ENCODE measurements around the gene TIAM2.
"Not testable (repeated sequence)": the region's sequence is repeated elsewhere in the genome, so short reads cannot be mapped to it uniquely, and the experiment has no call there.

The TIAM2 gene

DNA sequence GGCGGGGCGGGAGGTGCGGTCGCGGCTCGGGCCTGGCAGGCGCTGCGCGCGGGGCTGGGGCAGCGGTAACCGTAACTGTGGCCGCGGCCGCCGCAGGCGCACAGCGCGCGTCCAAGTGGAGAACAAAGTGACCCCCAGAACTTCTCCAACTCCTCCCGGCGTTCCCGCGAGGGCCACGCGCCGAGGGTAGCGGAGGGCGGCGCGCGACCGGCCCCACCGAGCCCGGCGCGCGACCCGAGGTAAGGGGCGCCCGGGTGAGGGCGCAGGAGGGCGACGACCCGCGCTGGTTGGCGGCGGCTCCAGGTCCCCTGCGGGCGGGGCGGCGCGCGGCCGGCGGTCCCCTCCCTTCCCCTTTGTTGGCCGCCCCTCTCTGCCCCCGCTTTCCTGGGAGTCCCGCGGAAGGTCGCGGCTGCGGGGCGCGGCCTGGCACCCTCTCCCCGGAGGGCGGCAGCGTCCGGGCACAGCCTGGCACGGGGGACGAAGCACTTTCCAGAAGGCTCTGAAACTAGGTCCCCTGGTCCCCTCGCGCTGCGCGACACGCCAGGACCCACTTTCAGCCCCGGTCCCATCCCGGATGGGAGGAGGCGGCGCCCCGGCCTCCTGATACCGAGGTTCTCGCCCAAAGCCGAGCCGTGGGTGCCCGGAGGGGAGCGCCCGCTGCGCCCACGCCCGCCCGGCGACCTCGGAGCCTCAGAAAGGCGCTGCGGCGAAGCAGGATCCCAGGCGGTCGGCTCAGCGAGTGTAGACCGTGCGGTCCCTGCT, at the start of gene TIAM2:
TIAM2 (plus strand) TSS at position 62 of the 762 bp plus-strand sequence. CDS start 133,909 bp downstream, outside the sequence.
- no peak for DNase-seq

DNA sequence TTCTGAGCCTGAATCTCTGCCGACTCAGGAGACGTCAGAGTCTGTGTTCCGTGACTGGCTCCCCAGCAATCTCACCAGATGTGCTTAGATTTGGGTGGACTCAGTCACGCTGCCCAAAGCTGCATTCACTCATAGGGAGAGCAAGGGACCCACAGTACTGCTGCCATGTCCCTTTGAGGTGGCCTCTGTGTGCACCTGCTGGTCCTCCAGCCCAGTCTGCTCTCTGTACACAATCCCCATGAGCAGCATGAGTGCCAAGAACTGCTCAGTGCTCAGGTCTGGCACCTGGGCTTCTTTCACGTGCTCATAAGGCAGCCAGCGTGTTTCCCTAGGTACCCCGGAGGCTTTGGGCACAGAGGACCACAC, 44.2 kb upstream of the TIAM2 start:
- no peak for DNase-seq

DNA sequence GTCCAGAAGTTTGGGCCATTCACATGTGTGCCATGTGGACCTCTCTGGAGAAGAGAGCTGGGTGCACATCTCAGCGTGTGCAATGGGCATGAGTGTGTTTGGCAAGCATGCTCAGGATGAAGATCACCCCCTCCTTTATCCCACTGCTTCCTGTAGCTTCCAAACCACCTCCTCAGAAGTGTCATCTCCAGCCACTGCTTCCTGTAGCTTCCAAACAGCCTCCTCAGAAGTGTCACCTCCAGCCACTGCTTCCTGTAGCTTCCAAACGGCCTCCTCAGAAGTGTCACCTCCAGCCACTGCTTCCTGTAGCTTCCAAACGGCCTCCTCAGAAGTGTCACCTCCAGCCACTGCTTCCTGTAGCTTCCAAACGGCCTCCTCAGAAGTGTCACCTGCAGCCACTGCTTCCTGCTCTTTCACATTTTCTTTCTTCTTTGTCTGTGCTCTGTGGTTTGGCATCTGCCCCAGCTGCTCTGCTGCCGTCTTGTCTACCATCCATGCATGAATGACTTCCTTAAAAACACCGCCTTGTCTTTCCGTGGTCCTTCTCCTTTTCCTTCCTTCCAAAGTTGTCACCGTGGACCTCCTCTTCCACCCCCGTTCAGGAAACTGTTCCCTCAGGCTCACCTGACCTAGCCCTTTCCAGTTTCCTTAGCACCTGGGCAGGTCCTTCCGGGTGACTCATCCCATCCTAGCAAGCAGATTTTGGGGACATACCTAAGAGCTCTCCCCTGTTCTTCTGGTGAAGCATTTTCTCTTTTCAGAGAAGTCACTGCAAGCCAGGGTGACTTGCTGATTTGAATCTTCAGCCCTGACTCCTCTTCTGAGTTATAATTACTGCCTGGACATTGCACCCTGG, 43.5 kb upstream of the TIAM2 start:
- no peak for DNase-seq

DNA sequence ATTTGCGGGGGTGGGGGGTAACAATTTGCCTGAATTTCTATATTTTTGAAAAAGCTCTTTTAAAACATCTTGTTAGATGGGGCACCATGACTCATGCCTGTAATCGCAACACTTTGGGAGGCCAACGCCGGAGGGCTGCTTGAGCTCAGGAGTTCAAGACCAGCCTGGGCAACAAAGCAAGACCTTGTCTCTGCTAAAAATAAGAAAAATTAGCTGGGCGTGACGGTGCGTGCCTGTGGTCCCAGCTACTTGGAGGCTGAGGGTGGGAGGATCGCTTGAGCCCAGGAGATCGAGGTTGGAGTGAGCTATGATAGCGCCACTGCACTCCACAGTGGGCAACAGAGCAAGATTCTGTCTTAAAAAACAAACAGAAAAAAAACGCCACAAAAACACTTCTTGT, 41.5 kb upstream of the TIAM2 start:
- no peak for DNase-seq

DNA sequence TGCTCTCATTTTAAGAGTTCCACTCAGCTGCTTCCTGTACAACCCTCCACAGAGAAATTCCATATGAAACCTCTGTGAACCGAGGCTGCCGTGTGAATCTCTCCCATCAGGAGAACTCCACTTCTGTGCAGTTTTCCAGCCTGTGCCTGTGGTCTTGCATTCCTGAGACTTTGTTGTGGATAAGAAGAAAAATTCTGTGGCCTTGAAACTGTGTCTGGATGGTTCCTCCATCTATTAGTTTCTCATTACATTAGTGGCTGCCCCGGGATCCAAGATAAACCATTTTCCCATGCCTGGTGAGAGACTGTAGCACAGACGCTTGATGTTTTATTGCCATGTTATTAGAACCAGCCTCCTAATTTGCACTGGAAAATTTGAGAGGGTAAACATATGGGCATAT, 40.8 kb upstream of the TIAM2 start:
- no peak for DNase-seq

DNA sequence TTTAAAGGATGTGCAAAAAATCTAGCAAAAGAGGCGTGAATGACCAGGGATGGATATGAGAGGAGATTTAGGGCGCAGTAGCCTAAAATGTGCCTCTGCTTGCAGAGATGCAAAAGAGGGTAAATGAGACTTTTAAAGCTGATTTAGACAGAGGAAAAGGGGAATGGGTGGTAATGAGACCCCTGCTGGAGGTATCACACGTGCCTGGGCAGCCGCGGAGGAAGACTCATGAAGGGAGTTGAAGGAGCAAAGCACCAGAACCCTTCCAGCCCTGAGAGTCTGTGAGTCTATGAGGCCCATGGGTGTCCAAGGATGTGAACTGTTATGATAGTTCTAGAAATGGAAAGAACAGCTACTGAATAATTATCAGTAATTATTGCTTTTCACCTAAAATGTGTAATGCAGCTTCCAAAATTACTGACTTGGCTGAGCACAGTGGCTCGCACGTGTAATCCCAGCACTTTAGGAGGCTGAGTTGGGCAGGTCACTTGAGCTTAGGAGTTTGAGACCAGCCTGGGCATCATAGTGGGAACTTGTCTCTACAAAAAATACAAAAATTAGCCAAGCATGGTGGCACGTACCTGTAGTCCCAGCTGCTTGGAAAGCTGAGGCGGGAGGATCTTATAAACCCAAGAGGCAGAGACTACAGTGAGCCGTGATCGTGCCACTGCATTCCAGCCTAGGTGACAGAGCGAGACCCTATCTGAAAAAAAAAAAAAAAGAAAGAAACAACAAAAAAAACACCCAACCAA, 38.2 kb upstream of the TIAM2 start:
- DNase-seq = no peak

DNA sequence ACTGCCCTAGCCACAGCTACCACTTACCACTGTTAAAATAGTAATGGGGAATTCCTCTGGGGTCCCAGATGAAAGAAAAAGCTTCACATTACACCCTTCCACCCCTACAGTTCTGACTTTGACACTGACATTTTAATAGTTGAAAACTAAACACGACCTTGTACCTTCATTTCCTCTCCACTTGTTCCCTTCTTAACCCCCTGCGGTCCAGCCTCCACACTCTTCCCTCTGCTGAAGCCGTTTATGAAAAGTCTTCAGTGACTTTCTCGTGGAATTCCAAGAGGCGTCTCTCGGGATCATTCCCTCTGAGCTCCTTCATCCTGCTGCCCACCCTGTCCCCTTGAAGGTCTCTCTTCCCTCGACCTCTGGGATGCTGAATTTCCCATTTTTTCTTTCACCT, 36.6 kb upstream of the TIAM2 start:
- no peak for DNase-seq

DNA sequence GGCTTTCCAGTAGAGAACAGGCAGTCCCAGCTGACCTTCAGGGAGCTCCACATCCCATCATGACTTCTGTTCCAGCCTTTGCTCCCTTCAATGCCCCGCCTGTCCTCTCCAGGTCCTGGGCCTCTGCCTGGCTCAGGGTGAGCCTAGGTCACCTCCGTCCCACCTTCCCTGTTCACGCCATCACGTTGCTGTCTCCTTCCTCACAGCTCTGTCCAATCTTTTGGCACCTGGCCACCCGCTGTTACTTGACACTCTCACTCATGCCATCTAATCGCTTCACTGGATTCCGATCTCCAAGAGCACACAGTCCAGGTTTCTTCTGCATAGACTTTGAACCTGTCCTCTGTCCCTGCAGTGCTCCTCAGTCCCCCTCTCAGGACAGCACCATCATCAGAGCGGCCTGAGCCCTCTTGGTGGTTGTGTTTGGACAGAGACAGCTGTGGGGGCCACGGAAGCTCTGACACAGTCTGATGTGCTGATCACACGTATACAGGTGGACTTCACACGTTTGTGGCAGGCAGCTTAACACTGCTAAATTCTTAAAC, 34.7 kb upstream of the TIAM2 start:
- DNase-seq = no peak

DNA sequence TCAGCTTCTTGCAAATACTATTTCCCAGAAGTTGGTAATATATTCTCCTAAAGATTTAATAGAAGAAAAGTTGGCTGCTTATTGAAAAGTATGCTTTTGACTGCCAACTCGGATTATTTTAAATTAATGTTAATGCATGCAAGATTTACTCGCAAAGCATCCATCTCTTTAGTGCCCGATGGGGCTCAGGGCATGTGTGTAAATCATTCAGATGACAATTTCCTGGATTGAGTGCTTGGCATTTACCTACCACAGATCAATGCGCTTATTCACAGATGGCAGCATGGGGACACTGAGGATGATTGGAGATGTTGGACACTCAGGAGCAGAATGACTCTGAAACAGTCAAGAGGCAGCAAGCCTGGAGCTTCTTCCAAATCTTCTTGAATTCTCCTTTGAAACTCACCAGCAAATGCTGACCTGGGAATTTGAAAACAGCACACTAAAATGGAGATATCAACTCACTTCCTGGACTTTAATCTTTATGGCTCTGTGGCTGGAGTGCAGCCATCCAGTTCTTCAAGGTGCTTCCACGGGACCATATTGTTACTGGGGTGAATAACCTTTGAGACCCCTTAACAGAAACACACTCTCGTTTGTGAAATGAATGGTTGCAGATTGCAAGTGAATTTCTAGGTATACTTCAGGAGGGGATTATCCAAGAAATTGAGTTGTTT, 34.1 kb upstream of the TIAM2 start:
- no peak for DNase-seq

DNA sequence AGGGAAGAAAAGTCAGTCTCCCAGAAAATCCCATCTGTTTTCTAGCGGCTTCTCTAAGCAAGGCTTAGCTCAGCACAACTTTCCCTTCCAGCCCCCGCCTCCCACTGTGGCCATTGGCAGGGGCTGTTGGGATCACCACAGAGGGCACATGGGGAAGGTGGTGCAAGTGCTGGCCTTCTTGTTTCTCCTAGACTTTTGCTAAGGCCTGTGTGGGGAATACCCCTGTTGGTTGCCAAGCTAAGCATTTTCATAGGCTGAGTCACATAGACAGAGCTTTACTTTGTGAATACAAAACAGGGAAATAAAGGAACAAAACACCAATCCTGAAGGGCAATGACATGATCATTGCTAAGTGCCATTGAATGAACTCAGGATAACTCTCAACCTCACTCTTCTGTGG, 32.4 kb upstream of the TIAM2 start:
- no peak for DNase-seq

DNA sequence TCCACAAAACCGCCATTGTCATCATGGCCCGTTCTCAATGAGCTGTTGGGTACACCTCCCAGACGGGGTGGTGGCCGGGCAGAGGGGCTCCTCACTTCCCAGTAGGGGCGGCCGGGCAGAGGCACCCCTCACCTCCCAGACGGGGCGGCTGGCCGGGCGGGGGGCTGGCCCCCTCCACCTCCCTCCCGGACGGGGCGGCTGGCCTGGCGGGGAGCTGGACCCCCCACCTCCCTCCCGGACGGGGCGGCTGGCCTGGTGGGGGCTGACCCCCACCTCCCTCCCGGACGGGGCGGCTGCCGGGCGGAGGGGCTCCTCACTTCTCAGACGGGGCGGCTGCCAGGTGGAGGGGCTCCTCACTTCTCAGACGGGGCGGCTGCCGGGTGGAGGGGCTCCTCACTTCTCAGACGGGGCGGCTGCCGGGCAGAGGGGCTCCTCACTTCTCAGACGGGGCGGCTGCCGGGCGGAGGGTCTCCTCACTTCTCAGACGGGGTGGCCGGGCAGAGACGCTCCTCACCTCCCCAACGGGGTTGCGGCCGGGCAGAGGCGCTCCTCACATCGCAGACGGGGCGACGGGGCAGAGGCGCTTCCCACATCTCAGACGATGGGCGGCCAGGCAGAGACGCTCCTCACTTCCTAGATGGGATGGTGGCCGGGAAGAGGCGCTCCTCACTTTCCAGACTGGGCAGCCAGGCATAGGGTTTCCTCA, 28.9 kb upstream of the TIAM2 start:
- DNase-seq = not testable (repeated sequence)

DNA sequence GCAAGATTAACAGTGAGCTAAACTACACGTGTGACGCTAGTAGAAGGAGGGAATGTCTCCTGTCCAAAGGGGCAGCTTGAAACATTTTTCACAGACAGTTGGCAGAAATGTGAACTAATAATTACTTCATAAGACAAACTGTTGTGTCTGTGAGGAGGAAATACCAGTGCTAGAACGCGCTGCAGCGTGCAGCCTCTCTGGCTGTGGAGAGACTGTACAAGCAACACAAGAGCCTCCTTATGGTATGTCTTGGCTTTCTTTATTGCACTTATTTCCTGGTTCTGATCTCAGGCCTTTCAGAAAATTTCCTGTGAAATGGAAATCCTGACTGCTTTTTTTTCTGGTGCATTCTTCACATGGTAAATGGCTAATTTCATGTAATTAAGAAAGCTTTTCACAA, 25.3 kb upstream of the TIAM2 start:
- DNase-seq = no peak

DNA sequence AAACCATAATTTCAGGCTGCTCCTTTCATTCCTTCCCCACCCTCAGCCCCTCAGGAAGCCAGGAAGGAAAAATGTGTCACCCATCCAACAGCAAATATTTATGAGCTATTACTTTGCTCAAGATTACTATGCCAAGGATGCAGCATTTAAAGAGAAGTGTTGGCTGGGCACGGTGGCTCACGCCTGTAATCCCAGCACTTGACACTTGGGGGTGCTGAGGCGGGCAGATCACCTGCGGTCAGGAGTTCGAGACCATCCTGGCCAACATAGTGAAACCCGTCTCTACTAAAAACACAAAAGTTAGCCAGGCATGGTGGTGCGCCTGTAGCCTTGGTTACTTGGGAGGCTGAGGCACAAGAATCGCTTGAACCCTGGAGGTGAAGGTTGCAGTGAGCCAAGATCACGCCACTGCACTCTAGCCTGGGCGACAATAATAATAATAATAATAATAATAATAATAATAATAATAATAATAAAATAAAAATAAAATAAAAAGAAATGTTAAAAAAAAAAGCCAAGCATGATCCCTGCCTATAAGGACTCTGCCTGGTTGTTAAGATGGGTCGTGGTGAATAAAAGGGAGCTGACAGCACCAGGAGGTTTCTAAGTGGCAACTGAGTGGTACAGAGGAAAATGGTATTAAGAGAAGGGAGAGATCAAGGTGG, 20.5 kb upstream of the TIAM2 start:
- no peak for DNase-seq

DNA sequence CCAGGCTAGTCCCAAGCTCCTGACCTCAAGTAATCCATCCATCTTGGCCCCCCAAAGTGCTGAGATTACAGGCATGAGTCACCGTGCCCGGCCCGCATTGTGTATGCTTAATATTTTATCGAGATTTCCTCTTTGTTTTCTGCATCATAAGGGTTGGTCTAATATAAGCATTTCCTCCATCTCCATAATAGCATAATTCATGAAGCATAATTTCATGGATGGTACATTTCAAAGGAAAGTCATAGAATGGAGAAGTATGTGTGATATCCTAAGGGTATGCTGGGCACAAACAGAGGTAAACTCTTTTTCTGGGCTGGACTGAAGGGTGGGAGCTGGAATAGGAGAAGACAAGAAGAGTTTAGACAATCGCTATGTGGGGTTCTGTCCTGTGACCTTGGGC, 17.5 kb upstream of the TIAM2 start:
- DNase-seq = no peak

DNA sequence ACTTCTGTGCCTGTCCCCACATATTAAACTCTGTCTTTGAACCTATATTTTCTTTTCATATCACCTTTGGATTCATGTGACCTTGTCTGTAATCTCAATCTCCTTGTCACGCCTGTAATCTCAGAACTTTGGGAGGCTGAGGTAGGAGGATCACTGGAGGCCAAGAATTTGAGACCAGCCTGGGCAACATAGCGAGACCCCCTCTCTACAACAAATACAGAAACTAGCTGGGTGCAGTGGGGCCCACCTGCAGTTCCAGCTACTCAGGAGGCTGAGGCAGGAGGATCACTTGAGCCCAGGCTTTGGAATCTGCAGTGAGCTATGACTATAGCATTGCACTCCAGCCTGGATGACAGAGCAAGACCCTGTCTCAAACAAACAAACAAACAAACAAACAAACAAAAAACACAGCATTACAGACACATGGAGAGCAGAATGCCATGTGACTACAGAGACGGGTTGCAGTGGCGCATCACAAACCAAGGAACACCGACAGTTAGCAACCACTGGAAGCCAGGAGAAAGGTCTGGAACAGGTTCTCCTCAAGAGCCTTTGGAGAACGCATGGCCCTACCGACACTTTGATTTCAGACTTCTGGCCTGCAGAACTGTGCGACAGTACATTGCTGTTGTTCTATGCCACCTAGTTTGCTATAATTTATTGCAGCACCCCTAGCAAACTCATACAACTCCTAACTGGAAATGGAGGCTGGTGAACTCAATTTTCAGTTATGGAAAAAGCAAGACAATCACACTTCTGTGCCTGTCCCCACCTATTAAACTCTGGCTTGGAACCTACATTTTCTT, 14.6 kb upstream of the TIAM2 start:
- no peak for DNase-seq

DNA sequence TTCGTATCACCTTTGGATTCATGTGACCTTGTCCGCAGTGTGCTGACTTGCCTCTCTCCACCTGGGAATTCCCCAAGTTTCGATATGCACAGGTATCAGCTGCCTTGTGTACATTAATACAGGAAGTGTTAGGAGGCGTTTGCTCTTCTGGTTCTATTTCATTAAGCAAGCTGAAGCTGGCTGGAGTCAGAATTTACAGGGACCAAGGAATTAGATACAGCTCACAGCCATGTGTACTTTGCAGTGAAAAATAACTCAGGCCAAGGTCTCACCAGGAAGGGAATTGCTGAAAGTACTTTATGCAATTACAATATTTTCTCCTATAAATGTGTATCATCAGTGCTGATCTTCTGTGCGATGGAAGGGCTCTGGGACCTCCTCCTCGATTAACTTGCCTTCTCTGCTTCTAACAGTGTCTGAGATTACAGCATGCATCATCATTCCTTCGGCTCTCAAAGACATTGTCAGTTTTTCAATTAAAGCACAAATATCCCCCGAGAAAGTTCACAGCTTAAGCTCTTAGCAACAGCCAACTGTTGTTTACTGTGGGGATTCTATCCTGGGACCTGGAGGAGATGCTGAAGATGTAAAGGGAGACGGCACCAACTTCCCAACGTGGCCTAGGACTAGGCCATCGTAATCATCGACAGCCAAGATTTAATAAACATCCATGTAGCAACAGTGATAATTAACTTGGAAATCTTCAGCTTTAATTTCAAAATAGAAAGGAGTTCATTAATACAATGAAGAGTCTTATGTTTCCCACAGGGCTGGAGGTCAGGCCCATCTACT, 13.8 kb upstream of the TIAM2 start:
- no peak for DNase-seq

DNA sequence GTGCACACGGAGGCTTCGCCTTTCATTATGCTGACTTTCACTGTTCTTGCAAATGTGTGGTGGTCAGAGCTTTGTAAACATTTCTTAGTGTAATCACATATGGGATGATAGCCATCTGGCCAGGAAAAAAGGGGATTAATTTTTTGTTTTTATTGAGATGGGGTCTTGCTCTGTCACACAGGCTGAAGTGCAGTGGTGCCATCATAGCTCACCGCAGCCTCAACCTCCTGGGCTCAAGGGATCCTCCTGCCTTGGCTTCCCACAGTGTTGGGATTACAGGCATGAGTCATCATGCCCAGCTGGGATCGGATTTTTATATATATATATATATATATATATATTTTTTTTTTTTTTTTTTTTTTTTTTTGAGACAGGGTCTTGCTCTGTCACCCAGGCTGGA, 11.0 kb upstream of the TIAM2 start:
- DNase-seq = no peak

DNA sequence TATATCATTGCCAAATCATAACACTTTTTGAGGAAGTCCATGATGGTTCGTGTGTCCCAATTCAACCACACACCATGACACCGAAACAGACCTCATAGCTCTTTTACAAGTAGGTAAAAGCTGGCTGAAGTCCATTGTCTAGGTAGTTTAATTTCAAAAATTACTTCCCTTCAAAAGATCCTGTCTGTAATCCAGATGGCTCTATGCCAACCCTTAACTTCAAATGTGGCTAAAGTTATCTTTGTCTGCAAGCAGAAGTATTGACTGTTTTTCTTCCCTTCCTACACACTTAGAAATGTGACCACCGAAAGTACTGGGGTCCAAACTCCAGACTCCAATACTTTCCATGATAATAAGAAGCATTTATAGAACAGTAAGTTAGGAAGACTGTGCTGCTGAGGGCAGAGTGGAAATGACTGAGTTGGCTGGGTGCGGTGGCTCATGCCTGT, 8.3 kb upstream of the TIAM2 start:
- no peak for DNase-seq

DNA sequence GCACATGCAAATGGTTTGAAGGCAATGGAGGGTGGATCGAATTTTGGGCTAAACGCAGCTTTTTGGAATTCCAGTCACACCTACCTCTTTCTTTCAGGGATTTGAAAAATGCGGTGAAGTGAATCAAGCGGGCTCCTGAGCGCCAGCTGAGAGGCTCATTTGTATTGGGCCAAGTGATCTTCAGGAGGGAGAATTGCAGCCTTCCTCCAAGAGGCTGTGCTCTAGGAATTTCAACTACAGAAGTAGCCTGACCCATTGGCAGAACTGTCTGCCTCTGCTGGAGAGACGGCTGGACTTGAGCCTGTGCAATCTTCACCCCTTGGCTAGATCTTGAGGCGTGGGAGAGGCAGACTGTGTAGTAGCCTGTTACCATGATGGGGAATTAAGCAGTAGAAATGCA, 5.7 kb upstream of the TIAM2 start:
- no peak for DNase-seq

DNA sequence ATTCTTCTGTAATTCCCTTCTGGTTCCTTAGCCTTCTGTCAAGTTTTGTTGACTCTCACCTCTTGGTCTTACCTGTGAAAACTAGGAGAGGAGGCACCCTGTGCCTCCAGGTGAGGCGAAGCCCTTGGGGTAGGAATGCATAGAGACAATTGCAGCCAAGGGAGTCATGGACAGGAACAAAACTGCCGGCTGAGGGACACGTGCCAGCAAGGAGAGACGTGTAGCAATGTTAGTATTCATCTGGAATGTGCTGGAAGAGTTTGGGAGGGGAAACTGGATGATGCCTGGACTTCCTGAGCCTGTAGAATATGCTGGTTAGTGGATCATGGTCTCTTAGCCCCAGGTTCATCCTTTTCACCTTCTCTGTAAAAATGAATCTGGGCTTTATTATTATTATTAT, 3.9 kb upstream of the TIAM2 start:
- no peak for DNase-seq

Measured in NCI-H1092 (cell line).